ENCODE measurements around the gene NEUROG2.

DNA sequence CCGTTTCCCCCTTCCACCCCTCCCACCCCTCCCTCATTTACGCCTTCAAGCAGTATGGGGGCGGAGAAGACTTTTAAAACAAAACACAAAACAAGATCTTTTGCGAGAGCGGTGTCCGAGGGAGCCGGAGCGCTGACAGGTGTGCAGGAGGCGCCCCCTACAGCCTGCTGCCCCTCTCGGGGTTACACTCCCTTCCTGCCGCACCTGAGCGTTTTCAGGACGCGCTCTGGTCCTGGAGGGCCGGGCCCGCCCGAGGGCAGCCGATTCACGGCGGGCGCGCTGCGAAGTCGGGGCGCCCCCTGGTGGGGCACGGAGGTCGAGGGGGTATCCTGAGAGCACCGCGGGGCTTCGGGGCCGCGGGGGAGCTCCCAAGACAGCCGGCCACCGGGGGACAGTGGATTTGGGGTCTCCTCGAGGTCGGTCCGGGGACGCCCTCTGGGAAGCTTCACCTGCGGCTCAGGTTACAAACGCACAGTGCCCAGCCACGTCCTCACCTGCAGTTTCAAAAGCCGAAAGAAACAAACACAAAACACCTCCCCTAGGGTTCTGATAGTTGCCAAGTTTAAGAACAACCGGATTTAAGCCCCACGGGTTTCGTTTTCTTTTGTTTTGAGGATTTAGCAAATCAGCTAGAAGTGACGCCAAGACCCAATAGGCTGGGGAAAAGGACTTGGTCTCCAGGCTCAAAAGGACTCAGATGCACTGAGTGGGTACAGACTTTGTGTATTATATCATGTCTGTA lies 8.0 kb upstream of the NEUROG2 start:
- TF ChIP-seq, protein P1, sequence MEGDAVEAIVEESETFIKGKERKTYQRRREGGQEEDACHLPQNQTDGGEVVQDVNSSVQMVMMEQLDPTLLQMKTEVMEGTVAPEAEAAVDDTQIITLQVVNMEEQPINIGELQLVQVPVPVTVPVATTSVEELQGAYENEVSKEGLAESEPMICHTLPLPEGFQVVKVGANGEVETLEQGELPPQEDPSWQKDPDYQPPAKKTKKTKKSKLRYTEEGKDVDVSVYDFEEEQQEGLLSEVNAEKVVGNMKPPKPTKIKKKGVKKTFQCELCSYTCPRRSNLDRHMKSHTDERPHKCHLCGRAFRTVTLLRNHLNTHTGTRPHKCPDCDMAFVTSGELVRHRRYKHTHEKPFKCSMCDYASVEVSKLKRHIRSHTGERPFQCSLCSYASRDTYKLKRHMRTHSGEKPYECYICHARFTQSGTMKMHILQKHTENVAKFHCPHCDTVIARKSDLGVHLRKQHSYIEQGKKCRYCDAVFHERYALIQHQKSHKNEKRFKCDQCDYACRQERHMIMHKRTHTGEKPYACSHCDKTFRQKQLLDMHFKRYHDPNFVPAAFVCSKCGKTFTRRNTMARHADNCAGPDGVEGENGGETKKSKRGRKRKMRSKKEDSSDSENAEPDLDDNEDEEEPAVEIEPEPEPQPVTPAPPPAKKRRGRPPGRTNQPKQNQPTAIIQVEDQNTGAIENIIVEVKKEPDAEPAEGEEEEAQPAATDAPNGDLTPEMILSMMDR (IDR thresholded peaks at IDR 0.05), result peak; percentile 99
- TF ChIP-seq EZH2 (IDR thresholded peaks at IDR 0.05) (peak; percentile 81), EZH2phosphoT487 (IDR thresholded peaks at IDR 0.05) (peak; percentile 73)
